NCI-H2171 treated with DMSO at 0.1 percent for 48 hours (cell line): ENCODE results near the gene HSPG2.
"Not testable (repeated sequence)": the region's sequence is repeated elsewhere in the genome, so short reads cannot be mapped to it uniquely, and the experiment has no call there.

Experiments
- DNase-seq: peaks from one replicate; lab custom pipeline; 2025; lab: John Stamatoyannopoulos, UW

The HSPG2 gene

DNA sequence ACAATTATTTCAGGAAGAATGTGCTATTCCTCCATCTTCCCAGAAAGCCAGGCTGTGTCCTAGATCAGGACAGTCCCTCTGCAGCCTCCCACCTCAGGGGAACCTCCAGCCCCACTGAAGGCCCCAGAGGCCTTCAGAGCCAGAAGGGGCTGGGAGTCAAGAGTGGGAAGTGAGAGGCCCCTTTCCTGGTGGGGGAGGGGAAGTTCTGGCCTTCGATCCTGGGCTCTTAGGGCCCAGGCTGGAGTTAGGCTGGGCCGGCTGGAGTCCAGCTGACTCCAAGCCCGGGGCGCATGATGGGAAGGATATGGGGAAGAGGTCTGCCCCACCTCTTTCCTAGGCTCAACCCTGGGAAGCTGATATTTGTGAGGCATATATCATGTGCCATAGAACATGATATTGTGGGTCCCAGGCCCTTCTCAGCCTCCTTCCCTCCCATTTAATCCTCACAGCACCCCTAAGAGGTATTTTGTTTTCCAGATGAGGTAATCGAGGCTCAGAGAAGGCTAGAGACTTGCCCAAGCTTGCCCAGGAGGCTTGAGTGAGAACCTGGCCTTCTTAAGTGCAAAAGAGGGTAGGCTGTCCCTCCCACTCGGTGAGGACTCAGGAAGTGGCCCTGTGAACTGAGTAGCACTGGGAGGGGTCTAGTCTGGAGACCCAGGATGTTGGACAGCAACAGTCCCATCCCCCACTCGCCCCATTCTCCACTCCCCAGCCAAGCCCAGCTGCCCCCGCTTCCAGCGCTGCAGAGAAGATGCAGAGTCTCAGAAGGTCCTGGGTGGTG, 18.6 kb upstream of the HSPG2 start:
- no peak for DNase-seq

DNA sequence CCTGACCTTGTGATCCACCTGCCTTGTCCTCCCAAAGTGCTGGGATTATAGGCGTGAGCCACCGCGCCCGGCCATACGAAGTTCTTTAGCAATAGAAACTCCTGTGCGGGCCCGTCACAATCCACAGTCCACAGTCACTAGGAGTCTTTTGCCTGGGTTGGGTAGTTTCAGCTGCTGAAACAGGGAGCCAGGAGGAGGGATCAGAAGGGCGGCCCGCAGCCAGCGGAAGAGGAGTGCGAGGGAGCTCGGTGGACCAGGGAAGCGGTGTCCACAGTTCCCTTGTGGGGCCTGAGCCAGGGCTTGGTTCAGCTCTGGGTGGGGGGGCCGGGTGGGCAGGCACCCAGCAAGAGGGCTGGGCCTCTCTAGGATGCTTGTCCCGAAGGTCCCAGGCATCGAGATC, 17.9 kb upstream of the HSPG2 start:
- no peak for DNase-seq

DNA sequence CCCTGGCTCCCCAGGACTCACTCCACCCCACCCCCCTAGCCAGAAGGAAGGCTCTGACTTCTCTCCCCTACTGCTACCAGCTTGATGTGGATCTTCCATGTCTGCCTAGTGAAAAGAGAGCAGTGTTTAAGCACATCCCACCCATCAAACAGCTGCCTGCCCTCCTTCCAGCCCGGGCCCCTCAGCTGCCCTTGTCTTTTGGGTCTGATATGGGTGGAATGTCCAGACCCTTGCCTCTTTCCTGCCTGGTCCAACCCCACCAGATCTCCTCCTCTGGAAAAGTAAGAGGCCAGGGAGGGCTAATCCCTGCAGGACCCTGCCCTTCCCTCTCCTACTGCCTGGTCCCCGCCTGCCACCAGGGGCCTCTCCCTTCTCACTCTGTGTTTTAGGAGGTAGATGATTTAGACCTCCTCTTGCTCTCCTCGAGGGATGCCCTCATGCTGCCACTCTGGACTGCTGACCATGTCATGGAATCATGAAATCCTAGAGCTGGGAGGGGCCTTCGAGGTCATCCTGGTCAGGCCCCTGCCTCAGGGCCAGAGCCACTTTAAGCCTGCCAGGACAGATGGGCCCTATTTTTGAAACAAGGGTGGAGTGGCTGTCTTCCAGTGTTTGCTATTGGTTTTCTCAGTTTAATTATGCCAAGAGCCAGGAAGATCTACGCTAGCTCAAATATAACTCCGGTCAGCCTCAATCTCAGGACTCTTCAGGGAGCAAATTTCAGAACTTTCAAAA, 15.8 kb upstream of the HSPG2 start:
- no peak for DNase-seq

DNA sequence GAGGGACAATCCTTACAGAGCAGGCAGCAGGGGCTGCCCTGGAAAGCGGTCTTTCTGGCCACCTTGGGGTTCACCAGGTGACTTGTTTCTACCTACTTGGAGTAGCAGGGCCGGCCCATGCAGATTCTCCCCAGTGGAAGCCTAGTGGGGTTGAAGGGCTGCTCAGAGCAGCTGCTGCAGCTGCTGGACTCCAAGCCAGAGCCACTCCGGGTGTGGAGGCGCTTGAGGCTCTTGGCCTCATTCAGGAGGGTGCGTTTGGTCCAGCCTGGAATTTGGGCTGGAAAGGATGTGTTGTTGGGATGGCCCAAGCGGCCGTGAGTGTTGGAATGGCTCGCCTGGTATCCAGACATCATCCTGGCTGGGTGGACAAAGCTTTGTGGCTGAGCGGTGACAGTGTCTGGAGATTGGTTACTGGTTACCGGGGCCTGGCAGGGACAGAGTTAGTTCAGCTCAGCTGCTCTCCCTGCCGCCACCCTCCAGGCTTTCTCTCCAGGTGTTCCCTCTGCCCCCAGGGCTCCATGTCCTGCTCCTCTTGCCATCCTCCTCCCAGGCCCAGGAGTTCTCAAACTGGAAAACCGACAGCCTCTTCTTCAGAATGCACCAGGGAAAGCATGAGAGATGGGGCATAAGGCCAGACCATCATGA, 14.2 kb upstream of the HSPG2 start:
- DNase-seq, result no peak

DNA sequence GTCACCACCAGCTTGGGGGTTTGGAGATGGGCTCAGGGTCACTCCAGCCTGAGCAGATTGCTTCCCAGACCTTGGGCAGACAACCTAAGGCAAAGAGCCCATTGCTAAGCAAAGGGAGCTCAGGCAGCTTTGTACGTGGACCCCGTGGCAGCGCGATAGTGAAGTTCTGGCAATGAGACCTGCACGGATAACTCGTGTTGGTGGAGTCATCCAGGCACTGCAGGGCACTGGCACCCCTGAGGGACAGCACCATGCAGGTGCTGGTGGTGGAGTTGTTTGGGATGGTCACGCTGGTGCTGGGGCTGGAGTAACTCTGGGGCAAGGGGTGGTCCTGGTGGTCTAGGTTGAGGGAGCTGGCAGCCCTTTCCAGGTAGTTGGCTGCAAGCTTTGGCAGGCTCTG, 13.6 kb upstream of the HSPG2 start:
- DNase-seq, result no peak

DNA sequence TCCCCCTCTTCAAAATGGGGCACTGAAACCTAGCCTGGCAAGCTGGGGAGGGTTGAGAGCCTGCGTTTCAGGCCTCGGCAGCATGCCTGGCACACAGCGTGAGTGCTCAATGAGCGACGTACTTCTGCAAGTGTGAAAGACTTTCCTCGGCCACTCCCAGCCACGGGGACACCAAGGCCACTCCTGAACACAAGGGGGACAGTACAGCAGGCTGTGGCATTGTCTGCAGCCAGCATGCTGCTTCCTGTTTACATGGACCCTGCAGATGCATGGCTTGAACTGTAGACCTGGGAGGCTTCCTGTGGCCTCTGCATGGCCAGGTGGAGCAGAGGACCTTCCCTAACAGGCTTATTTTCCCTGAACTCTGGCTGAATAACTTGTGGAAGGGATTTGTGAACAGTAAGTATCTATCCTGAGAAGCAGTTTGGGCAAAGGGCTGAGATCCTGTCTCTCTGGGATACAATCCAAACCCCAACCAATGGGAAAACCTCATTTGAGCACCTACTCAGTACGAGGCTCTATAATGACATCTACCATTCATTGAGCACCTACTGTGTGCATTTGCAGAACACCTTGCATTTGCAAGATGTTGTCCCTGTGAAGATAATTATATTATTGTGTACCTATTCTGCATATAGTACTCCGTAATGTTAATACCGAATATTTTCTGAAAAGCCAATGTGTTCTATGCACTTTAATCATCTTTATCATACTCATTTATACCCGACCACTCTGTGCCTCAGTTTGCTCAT, 9.9 kb upstream of the HSPG2 start:
- no peak for DNase-seq

DNA sequence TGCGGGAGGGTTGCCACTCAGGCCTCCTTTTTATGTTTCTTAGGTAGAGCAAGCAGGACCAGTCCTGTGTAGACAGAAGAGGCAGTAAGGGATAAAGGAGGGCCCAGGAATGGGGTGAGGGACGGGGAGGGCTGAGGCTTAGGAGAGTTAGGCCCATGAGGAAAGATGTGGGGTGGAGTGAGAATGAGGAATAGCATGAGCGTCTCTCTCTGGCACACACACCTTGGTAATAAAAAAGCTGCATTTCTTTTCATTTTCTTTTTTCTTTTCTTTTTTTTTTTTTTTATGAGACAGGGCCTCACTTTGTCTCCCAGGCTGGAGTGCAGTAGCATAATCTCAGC, 7.6 kb upstream of the HSPG2 start:
- no peak for DNase-seq

DNA sequence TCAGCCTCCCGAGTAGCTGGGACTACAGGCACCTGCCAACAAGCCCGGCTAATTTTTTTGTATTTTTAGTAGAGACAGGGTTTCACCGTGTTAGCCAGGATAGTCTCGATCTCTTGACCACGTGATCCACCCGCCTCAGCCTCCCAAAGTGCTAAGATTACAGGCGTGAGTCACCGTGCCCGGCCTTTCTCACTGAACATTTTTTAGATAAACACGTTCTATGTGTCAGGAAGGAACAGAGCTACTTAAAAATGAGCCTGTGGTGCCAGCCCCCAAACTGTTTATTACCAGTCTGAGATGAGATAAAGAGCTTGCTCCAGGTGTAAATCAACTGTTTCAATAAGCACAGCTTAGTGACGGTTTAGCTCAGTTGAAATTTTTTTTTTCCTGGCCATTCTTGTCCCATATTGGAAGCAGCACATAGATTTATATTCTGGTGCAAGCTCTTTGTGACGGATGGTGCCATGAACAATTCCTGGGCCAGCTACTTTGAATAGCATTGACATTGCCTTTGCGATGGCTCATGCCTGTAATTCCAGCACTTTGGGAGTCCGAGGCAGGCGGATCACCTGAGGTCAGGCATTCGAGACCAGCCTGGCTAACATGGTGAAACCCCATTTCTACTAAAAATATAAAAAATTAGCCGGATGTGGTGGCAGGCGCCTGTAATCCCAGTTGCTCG, 6.0 kb upstream of the HSPG2 start:
- DNase-seq, result not testable (repeated sequence)

DNA sequence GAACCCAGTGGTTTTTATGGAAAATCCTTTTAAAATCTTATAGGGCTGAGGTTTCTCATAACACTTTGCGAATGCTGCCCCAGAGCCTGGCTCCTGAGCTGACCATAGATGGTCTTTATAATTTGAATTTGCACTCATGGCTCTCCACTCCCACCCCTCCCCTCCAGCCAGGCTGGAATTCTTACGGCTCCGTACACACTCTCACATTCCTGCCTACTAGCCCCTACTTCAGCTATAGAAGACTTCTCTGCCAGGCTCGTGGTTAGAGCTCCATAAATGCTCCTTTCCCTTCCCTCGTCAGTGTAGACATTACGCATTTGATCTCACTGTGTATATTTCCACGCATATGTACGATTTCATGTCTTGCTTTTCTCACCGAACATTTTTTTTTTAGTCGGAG, 5.4 kb upstream of the HSPG2 start:
- DNase-seq, result no peak

DNA sequence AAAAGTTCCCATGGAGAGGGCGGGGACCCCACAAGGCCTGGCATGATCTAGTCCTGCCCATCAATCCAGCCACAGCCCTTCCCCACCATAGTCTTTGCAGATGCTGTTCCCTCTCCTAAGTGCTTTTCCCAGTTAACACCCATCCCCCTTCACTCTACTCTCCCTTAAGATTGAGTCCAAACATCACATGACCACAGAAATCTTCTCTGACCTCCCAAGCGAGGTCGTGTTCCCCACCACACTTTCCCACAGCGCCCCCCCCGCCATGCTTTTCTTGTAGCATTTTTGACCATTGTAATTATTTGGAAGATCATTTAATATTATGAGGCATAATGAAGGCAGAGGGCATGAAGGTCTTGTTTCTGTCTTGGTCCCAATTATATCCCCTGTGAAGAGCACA, 4.3 kb upstream of the HSPG2 start:
- no peak for DNase-seq

DNA sequence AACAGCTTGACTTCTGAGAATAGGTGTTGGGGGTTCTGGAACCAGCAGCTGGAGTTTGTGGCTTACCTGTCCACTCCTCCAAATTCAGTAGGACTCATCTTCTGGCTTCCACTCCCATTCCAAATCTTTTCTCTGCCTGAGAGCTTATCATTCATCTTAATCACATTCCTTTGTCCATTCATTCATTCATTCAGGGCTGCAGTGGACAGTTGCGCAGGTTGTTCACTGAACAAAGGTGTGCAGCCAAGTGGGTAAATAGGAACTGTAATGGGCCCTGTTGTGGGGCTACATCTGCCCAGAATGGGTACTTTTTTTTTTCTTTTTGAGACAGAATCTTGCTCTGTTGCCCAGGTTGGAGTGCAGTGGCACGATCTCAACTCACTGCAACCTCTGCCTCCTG, 3.4 kb upstream of the HSPG2 start:
- DNase-seq, result no peak

DNA sequence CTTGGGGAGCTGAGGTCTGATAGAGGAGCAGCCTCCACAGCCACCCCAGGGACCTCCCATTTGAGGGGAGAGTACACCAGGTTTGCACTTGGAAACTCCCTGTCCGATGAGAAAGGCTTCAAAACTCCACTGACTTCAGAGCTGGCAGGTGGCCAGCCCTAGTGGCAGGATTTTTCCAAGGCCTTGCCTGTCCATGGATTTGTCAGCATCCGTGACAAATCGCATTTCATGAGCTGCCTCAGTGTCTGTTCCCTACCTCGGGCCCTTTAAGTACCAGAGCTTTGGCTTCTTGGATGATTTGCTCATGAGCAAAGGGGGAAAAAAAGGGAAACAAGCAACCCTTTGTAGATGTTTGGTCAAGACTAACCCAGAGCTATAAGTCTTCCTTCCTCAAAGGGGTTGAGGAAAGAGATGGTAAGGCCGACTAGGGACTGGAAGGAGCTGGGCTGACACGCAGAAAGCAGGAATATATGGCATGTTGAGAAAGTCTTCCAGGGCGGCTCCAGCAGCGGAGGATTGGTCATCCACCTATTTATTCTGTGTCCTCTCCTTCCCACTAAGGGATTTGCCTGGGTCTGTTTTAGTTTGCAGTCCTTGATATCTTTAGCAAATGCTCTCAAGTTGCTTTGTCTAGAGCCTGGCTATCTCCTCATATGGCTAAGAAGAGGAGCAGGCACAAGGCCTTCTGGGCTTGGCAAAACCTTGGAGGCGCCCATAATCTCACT, 2.7 kb upstream of the HSPG2 start:
- DNase-seq, result no peak

DNA sequence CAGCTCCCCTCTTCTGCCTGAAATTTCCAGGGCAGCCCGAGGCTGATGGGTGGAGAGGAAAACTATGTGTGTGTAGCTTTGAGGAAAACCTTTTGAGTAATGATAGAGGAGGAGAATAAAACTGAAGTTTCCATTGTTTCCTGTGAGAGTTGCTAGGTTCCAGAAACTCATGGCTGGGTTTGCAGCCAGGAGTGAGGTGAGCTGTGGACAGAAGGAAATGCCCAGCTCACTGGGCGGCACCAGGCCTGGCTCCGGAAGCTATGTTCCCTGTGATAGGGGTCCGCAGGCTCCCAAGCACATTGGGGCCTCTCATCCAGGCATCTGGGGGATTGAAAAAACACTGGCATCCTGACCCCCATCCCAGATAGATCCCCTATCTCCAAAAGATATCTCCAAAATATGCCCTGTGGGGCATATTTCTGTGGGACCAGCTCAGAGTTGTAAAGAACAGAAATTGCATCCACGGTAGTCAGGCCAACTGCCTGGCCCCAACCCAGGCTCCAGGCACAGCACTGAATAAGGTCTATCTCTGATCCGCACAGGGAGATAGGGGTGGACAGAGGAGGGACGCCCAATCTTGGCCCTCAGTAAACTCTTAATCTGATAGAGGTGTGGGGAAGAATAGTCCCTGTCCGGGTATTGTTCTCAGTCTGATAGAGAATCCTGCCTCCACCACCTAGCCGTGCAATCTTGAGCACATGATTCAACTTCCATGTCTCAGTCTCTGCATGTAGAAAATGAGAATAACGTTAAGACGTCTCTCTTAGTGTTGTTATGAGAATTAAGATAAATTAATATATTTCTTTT, 1.8 kb upstream of the HSPG2 start:
- DNase-seq, result no peak

DNA sequence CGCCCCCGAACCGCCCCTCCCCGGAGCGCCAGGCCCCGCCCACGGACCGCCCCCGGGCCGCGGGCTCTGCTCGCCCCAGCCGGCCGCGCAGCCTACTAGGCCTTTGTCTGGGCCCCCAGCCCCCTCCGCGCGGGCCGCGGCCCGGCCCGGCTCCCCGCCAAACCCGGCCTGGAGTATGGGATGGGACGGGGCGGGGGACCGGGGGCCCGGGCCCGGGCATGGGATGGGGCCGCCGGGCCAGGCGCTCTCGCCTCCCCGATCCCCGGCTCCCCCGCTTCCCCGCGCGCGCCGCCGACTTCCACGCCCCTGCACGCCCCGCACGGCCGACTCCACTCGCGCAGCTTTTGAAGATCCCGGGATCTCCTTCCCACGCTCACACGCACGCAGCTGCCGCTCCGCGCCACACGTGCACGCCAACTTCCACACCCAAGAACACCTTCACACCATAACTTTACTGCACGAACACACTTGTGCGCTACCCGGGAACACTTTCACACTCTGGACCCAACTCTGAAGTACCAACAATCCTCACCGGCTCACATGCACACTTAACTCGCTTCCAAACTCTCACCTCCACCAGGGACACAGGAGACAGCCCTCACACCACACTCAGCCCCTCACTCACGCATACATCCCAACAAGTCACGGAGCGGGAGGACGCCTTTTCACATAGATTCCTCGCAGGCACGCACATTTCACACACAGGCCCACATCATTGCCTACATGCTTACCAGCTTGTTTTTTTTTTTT, 437 bp upstream of the HSPG2 start:
- DNase-seq, result peak; percentile 81

DNA sequence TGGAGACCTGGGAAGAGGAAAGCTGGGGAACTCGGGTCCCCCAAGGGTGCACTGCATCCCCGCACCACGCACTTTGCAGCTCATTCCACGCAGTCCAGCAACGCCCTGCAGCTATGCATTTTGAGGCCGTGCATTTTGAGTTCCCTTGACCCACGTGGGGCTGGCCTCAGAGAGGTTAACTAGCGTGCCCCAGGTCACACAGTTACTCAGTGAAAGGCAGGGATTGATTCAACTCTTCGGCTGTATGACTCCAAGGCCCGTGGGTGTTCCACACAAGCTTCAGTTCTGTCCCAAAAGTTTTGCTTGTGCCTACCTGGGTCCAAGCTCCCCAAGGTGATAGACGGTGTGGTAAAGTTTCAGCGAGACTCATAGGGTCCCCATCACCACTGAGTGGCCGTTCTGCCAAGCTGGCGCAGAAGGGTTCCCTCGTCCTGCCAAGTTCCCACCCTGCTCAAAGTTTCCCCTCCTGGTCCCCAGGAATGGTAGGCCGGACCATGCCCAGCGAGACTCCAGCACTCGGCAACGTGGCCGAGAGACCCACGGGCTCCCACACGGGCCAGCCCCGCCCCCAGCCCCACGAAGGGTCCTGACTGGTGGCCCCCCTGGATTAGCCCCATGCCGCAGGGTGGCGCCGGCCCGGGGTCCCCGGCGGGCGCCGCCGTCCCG, 611 bp downstream of the HSPG2 start:
- no peak for DNase-seq

DNA sequence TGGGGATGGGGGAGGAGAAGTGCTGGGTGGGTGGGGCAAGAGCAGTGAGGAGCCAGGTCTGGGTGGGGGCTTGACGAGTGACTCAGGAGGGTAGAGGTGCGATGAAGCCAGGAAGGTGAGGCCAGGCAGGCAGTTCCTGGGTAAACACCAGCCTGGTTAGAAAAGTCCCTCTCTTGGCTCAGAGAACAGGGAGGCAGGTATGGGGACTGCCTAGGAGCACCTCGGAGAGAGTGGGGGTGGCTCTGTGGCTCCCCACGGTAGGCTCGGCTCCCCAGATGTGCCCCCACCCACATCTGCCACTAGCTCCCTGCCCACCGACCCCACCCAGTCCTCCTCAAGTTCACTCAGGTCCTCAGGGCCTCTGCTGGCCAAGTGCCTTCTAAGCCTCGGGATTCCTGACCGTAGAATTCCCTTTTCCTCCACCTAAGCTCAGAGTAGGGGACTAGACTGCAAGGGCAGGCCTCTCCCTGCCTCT, 1.2 kb downstream of the HSPG2 start:
- DNase-seq, result no peak

DNA sequence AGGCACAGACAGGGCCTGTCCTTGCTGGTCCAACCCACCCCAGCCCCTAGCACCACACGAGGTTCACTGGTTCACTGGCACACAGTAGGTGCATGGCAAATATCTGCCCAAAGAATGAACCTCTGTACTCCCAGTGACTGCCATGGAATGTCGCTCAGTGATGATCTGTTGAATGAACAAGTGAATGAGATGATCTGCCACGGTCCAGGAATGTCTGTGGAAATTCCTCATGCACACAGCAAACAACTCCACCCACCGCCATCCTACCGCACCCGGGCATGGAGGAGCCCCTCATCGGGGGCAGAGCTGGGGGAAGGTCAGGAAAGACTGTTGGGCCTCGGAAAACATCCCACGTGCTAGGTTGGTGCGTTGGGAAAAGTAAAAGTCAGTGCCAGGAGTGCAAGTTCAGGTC, 1.7 kb downstream of the HSPG2 start:
- DNase-seq, result no peak

DNA sequence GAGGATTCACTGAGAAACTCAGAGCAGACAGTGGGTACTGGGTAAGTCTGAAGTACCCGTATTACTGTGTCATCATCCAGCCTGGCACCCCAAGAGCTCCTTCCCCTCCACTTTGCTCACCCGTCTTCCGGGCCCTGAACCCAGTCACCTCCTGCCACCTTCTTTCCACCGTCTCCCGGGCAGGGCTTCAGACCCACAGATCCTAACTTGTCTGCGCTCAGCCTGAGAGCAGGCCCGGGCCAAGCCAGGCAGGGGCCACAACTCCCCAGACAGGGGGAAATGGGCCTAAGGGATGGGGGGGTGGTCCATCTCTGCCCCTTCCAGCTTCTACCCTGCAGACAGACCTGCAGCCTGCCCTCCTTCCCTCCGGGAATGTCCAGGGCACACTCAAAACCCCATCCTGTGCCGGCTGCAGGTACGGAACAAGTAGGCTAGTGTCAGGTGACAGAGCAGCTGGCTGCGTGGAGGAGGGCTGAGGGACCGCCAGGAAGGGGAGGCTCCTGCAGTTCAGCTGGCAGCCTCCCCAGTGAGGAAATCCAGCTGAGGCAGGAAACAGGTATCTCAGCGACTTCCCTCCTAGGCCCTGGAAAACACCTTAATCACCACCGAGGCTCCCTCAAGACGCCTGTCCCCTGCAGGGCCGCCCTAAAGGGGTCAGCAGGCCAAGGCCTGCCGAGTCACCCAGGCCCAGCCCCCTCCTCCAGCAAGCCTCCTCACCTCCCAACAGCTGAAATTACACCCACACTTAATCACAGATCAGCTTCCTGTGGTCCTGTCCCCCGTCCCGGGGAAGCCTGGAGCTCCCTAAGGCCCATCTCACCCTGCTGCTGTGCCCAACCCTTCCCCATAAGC, 3.5 kb downstream of the HSPG2 start:
- DNase-seq, result peak; percentile 92
